DND-41 (cell line): ENCODE measurements around the gene IGLL5.

Experiments
- CTCF ChIP-seq: IDR thresholded peaks from 2 replicates; pipeline ENCODE4 v1.5.1; 2012; ENCODE audit warnings: borderline replicate concordance, low read length, moderate library complexity, mild to moderate bottlenecking; ENCODE audit not compliant: poor library complexity, severe bottlenecking; ENCODE audit errors: extremely low read depth
- EZH2 ChIP-seq: IDR thresholded peaks from 3 replicates; pipeline ENCODE4 v1.6.1; 2012; ENCODE audit warnings: borderline replicate concordance, low read depth, mild to moderate bottlenecking, moderate library complexity, low read length, inconsistent platforms; ENCODE audit not compliant: severe bottlenecking

- no peak for TF ChIP-seq CTCF
- no peak for TF ChIP-seq EZH2
Measured at GRCh38 chr22:22922954-22923319, 35.3 kb downstream of the IGLL5 start.
